ENCODE results near the gene KDM6B.

The KDM6B gene

DNA sequence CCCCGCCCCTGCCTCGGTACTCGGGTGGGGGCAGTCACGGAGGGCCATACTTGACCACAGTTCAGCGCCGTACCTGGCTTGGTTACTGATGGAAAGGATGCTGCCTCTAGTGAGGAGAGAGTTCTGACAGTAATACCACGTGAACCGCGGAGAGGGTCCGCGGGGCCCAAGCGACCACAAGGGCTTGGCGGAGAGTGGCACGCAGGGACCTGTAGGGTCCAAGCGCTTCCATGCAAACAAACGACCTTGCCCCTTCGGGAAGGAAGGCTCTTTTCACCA lies 9.2 kb downstream of the KDM6B start:
- no peak for TF ChIP-seq FOXM1 (IDR thresholded peaks at IDR 0.05; ENCODE audit: borderline replicate concordance, low read depth)
- TF ChIP-seq ZBTB7A (IDR thresholded peaks at IDR 0.05; ENCODE audit: low read depth) = peak; percentile 73; the same call in 1 of the 2 replicates
- no peak for TF ChIP-seq EGR1 (IDR thresholded peaks at IDR 0.05)
- 0 out of 2 replicates have a peak, but pooled peaks have one; percentile 14 for TF ChIP-seq CREB1 (IDR thresholded peaks at IDR 0.05; ENCODE audit: low read depth)
- TF ChIP-seq CEBPB (IDR thresholded peaks at IDR 0.05) = no peak

DNA sequence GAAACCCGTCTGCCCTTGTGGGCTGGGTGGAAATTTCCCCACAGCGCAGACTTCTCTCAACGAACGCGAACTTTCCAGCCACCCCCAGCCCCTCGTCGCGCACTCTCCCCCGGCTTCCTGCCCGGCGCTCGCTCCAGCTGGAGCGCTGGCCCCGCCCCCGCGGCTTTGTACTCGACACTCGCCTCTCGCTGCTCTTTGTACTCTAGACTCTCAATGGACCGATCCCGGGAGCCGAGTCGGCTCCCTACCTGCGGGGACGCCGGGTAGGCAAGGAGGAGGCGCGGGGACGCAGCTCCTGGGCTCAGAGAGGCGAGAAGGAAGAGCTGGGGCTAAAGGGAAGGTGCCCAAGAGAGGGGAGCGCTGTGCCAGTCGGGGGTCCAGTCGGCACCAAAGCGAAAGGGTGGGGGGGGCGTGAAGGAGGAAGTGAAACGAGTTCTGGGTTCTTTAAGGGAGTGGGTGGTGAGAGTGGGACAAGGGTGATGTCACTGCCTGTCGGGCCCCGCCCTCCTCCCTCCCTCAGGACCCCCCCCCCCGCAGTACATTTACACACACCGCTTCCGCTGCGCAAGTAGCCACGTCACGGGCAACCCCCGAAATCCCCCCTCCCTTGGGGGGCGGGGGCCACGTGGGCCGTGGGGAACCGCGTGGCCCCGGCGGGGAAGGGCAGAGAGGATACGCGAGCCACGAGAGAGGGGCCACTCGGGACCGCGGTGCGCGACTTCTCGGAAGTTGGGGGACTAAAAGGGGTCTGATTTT lies 9.7 kb downstream of the KDM6B start:
- TF ChIP-seq, protein P1, sequence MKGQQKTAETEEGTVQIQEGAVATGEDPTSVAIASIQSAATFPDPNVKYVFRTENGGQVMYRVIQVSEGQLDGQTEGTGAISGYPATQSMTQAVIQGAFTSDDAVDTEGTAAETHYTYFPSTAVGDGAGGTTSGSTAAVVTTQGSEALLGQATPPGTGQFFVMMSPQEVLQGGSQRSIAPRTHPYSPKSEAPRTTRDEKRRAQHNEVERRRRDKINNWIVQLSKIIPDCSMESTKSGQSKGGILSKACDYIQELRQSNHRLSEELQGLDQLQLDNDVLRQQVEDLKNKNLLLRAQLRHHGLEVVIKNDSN (IDR thresholded peaks at IDR 0.05) = peak; percentile 72
- TF ChIP-seq, protein P2, sequence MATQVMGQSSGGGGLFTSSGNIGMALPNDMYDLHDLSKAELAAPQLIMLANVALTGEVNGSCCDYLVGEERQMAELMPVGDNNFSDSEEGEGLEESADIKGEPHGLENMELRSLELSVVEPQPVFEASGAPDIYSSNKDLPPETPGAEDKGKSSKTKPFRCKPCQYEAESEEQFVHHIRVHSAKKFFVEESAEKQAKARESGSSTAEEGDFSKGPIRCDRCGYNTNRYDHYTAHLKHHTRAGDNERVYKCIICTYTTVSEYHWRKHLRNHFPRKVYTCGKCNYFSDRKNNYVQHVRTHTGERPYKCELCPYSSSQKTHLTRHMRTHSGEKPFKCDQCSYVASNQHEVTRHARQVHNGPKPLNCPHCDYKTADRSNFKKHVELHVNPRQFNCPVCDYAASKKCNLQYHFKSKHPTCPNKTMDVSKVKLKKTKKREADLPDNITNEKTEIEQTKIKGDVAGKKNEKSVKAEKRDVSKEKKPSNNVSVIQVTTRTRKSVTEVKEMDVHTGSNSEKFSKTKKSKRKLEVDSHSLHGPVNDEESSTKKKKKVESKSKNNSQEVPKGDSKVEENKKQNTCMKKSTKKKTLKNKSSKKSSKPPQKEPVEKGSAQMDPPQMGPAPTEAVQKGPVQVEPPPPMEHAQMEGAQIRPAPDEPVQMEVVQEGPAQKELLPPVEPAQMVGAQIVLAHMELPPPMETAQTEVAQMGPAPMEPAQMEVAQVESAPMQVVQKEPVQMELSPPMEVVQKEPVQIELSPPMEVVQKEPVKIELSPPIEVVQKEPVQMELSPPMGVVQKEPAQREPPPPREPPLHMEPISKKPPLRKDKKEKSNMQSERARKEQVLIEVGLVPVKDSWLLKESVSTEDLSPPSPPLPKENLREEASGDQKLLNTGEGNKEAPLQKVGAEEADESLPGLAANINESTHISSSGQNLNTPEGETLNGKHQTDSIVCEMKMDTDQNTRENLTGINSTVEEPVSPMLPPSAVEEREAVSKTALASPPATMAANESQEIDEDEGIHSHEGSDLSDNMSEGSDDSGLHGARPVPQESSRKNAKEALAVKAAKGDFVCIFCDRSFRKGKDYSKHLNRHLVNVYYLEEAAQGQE (IDR thresholded peaks at IDR 0.05; ENCODE audit: low read depth) = no peak
- peak; percentile 85 for TF ChIP-seq CREB1 (IDR thresholded peaks at IDR 0.05; ENCODE audit: low read depth)
- no peak for TF ChIP-seq FOXM1 (IDR thresholded peaks at IDR 0.05; ENCODE audit: borderline replicate concordance, low read depth)
- TF ChIP-seq TCF12 (IDR thresholded peaks at IDR 0.05; ENCODE audit: low read depth) = no peak
- TF ChIP-seq CEBPB (IDR thresholded peaks at IDR 0.05) = no peak
- TF ChIP-seq NFIC (IDR thresholded peaks at IDR 0.05) = 0 out of 2 replicates have a peak, but pooled peaks have one; percentile 11
- no peak for TF ChIP-seq YY1 (IDR thresholded peaks at IDR 0.05; ENCODE audit: low read depth)
- TF ChIP-seq TEAD4 (IDR thresholded peaks at IDR 0.05) = no peak; the same call in 1 of the 2 replicates
- TF ChIP-seq TAF1 (IDR thresholded peaks at IDR 0.05; ENCODE audit: low read depth) = 0 out of 2 replicates have a peak, but pooled peaks have one; percentile 48
- TF ChIP-seq ZBTB7A (IDR thresholded peaks at IDR 0.05; ENCODE audit: low read depth) = 0 out of 2 replicates have a peak, but pooled peaks have one; percentile 4
- TF ChIP-seq RAD21 (IDR thresholded peaks at IDR 0.05; ENCODE audit: low read depth) = no peak
- TF ChIP-seq, protein P3, sequence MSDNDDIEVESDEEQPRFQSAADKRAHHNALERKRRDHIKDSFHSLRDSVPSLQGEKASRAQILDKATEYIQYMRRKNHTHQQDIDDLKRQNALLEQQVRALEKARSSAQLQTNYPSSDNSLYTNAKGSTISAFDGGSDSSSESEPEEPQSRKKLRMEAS (IDR thresholded peaks at IDR 0.05) = peak; percentile 85
- no peak for TF ChIP-seq EP300 (IDR thresholded peaks at IDR 0.05; ENCODE audit: borderline replicate concordance)
- no peak; the same call in 1 of the 2 replicates for TF ChIP-seq EGR1 (IDR thresholded peaks at IDR 0.05)

DNA sequence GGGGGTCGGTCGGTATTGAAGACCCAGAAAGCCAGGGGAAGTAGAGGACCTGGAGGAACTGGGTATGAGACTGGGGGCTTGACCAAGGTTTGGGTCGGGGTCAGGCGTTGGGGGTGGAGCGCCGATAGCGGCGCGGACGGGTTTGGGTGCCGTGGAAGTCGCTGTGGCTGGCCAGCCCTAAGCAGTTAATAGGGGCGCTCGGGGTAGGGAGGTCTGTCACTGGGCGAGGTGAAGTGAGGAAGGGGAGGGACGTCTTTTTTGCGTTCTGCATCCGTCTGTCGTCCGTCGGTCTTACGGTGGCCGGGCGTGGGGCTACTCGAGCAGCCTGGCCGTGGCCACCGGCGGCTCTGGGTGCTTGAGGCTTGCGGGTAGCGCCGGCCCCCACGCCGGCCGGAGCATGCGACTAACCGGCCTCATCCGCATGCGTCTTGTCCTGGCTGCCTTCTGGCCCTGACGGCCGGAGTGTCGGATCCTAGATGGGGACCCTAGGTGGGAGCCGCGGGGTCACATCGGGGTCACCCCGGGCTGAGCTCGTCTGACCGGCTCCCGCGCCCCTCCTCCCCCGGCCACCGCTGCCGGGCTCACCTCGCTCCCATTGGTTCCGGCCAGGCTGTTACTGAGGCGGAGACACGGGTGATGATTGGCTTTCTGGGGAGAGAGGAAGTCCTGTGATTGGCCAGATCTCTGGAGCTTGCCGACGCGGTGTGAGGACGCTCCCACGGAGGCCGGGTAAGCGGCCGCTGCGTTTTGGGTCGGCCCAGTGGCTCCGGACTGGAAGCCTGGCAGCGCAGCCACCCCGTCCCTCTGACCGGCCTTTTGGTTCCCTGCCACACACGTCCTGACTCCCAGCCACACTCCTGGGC lies 10.5 kb downstream of the KDM6B start:
- TF ChIP-seq, protein P3 (IDR thresholded peaks at IDR 0.05) = peak; percentile 33; the same call in 1 of the 2 replicates
- TF ChIP-seq EGR1 (IDR thresholded peaks at IDR 0.05) (no peak), FOXM1 (IDR thresholded peaks at IDR 0.05; ENCODE audit: borderline replicate concordance, low read depth) (no peak), YY1 (IDR thresholded peaks at IDR 0.05; ENCODE audit: low read depth) (no peak), TEAD4 (IDR thresholded peaks at IDR 0.05) (no peak), CEBPB (IDR thresholded peaks at IDR 0.05) (no peak), CREB1 (IDR thresholded peaks at IDR 0.05; ENCODE audit: low read depth) (no peak), TAF1 (IDR thresholded peaks at IDR 0.05; ENCODE audit: low read depth) (peak; percentile 25), RAD21 (IDR thresholded peaks at IDR 0.05; ENCODE audit: low read depth) (no peak), EP300 (IDR thresholded peaks at IDR 0.05; ENCODE audit: borderline replicate concordance) (peak; percentile 61; the same call in 1 of the 2 replicates), TCF12 (IDR thresholded peaks at IDR 0.05; ENCODE audit: low read depth) (no peak), ZBTB7A (IDR thresholded peaks at IDR 0.05; ENCODE audit: low read depth) (peak; percentile 87), NFIC (IDR thresholded peaks at IDR 0.05) (no peak)
- TF ChIP-seq, protein P2 (IDR thresholded peaks at IDR 0.05; ENCODE audit: low read depth) = no peak
- TF ChIP-seq, protein P1 (IDR thresholded peaks at IDR 0.05) = no peak

DNA sequence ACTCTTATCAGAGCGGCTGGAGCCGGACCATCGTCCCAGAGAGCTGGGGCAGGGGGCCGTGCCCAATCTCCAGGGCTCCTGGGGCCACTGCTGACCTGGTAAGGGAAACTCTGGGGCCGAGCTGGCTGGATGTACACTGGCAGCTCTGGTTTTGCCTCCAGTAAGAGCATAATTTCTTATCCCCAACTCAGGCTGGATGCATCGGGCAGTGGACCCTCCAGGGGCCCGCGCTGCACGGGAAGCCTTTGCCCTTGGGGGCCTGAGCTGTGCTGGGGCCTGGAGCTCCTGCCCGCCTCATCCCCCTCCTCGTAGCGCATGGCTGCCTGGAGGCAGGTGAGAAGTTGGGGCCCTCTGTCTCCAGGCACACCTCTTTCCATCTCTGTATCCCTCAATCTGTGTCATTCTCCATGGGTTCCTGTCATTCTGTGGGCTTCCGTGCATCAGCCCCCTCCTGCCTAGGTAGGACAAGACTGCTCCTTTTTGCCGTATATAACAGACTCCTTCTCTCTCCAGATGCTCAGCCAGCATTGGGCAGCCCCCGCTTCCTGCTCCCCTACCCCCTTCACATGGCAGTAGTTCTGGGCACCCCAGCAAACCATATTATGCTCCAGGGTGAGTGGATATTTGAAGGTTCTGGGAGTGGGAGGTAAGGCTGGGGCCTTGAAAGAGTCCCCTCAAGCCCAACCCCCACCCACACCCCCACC lies 11.5 kb downstream of the KDM6B start:
- TF ChIP-seq RAD21 (IDR thresholded peaks at IDR 0.05; ENCODE audit: low read depth) (no peak), TCF12 (IDR thresholded peaks at IDR 0.05; ENCODE audit: low read depth) (no peak), EP300 (IDR thresholded peaks at IDR 0.05; ENCODE audit: borderline replicate concordance) (no peak), NFIC (IDR thresholded peaks at IDR 0.05) (no peak), ZBTB7A (IDR thresholded peaks at IDR 0.05; ENCODE audit: low read depth) (no peak), CEBPB (IDR thresholded peaks at IDR 0.05) (no peak), CREB1 (IDR thresholded peaks at IDR 0.05; ENCODE audit: low read depth) (no peak), TEAD4 (IDR thresholded peaks at IDR 0.05) (no peak), EGR1 (IDR thresholded peaks at IDR 0.05) (no peak), YY1 (IDR thresholded peaks at IDR 0.05; ENCODE audit: low read depth) (no peak), FOXM1 (IDR thresholded peaks at IDR 0.05; ENCODE audit: borderline replicate concordance, low read depth) (no peak), TAF1 (IDR thresholded peaks at IDR 0.05; ENCODE audit: low read depth) (no peak)
- TF ChIP-seq, protein P3 (IDR thresholded peaks at IDR 0.05) = no peak
- TF ChIP-seq, protein P2 (IDR thresholded peaks at IDR 0.05; ENCODE audit: low read depth) = no peak
- TF ChIP-seq, protein P1 (IDR thresholded peaks at IDR 0.05) = no peak

All from Ishikawa (cell line).